ENCODE results near the gene MCU. TPM values are rescaled to one million over a fixed set of nuclear protein-coding genes. Genes with fewer than 3 reads are reported as not detected.
"Not testable (repeated sequence)": the region's sequence is repeated elsewhere in the genome, so short reads cannot be mapped to it uniquely, and the experiment has no call there.

The MCU gene
- total RNA-seq, 2 donors from 2014 or later = 12.5 to 19.1 TPM

DNA sequence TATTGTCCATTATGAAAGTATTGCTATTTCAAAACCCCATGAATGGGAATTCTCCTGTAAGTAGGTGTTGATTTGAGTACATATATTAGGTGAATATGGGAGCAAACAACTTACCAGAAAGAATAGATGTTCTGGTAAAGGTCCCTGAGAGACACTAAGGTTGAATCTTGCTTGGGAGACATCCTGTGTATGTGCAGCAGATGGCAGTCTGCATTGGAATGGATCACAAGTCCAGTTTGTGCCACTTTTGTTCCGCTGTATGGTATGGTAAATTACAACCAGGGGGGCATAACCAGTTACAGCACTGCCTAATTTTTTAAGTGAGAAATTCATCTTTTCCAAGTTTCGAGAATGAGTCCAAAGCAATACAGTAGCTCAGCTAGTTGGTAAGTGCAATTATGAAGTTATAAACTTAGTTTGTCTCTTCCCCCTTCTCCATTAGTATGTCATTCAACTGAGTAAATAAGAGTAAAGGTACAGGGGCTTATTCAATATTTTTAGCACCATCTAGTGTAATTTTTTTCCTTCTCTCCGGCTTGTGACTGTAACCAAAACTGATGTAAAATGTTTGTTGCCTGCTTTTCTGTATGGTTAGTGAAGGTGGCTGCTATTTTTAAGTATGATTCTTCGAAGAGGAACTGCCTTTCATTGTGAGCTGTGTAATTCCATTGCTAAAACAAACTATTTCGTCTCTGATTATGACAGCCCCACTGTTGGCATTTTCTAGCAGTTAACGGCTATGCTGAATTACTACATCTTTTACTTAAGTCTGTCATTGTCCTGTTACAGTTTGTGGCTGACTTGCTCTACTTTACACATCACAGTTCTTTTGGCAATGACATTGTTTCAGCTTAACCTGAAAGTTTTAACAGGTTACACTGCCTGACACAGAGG is 2.8 kb downstream of the MCU start:
- no peaks in the 10 kb centered on the region for H3K9me3 Mint-ChIP-seq
- H3K27ac Mint-ChIP-seq = no peak overlapping the region
- H3K27me3 Mint-ChIP-seq = no peaks in the 10 kb centered on the region
- peaks cover 8% of the 10 kb centered on the region for H3K4me1 Mint-ChIP-seq
- H3K36me3 Mint-ChIP-seq (ENCODE audit: low read depth) = no peaks in the 10 kb centered on the region
- no peak overlapping the region for H3K4me3 Mint-ChIP-seq
- ATAC-seq (replicated peaks) = no peak

DNA sequence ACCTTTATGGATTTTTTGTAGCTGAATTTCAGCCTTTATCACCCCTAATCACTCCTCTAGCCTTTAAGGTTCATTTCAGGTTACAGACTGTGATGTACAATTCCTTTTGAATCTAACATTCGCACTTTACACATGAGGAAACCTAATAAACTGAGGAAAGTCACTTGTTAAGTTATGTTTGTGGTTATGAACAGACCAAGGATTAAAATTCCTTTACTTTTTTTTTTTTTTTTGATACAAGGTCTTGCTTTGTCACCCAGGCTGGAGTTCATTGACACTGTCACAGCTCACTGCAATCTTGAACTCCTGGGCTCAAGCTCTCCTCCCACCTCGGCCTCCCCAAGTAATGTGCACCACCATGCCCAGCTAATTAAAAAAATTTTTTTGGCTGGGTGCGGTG is 3.6 kb downstream of the MCU start:
- H3K4me1 Mint-ChIP-seq = peaks cover 8% of the 10 kb centered on the region
- no peak for ATAC-seq (replicated peaks)
- no peaks in the 10 kb centered on the region for H3K36me3 Mint-ChIP-seq (ENCODE audit: low read depth)
- no peak overlapping the region for H3K4me3 Mint-ChIP-seq
- H3K9me3 Mint-ChIP-seq = no peaks in the 10 kb centered on the region
- no peak overlapping the region for H3K27ac Mint-ChIP-seq
- no peaks in the 10 kb centered on the region for H3K27me3 Mint-ChIP-seq

DNA sequence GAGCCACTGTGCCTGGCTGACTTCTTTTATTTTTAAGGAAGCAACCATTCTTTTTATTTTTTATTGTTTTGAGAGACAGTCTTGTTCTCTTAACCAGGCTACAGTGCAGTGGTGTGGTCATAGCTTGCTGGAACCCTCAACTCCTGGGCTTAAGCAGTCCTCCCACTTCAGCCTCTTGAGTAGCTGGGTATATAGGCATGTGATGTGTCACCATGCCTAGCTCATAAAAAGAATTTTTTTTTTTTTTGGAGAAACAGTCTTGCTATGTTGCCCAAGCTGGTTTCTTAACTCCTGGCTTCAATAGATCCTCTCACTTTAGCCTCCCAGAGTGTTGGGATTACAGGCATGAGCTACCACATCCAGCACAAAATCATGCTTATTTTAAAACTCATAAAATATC is 5.8 kb downstream of the MCU start:
- no peaks in the 10 kb centered on the region for H3K36me3 Mint-ChIP-seq (ENCODE audit: low read depth)
- no peak overlapping the region for H3K27ac Mint-ChIP-seq
- no peak overlapping the region for H3K4me3 Mint-ChIP-seq
- no peaks in the 10 kb centered on the region for H3K9me3 Mint-ChIP-seq
- no peak for ATAC-seq (replicated peaks)
- no peaks in the 10 kb centered on the region for H3K27me3 Mint-ChIP-seq
- H3K4me1 Mint-ChIP-seq = peaks cover 8% of the 10 kb centered on the region

DNA sequence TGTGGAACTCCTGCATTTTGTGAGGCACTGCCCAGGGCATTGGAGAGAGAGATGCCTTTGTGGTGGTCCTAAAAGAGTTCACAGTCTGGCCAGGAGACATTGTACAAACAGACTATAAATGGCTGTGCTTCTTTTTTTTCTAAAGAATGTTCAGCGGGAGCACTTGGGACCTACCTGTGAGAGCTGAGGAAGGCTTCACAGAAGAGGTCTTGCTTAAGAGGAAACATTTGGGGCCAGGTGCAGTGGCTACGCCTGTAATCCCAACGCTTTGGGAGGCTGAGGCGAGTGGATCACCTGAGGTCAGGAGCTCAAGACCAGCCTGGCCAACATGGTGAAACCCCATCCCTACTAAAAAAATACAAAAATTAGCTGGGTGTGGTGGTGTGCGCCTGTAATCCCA is 10.5 kb downstream of the MCU start:
- not testable (repeated sequence) for H3K36me3 Mint-ChIP-seq (ENCODE audit: low read depth); H3K27me3 Mint-ChIP-seq; H3K9me3 Mint-ChIP-seq; ATAC-seq (replicated peaks); H3K27ac Mint-ChIP-seq; H3K4me1 Mint-ChIP-seq; H3K4me3 Mint-ChIP-seq

DNA sequence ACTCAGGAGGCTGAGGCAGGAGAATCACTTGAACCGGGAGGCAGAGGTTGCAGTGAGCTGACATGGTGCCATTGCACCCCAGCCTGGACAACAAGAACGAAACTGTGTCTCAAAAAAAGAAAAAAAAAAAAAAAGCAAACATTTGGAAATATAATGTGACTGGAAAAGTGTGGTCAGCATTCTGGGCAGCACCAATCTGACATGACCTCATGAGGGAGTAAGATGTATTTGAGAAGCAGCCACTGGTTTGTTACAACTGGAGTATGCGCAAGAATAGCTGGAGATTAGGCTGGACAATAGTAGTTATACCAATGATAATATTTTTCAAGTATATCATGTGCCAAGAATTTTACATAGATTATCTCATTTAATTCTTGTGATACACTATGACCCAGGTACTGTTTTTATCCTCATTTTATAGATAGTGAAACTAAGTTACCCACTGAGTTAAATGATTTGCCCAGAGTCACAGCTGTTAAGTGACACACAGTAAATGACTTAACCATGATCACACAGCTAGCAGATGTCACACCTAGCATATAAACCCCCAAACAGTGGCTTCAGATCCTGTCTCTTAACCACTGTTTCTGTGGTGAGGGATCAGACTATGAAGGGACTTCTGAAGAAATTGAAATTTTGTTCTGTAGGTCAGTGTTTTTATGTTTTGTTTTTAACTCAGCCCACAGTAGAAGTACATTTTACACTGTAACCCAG is 11.1 kb downstream of the MCU start:
- peak; percentile 94 for ATAC-seq (replicated peaks)
- H3K27ac Mint-ChIP-seq = no peak overlapping the region
- no peaks in the 10 kb centered on the region for H3K27me3 Mint-ChIP-seq

DNA sequence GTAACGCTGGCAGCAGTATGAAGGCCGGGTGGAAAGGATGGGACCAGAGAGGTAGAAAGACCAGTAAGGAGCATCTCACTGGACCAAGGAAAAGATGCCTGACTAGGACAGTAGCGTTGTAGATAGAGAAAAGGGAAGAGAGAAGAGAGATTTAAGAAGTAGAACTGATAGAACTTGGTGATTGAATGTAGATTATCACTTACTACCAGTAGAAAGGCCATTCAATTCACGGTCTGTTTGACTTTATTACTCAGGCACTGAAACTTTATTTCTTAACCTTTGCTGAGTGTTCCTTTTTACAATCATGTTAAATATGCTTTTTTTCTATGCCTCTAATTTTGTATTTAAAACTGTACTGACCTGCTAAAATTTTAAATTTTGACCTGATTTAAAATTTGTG is 12.2 kb downstream of the MCU start:
- Mint-ChIP-seq H3K27ac (no peak overlapping the region), H3K4me1 (no peaks in the 10 kb centered on the region), H3K4me3 (no peak overlapping the region), H3K9me3 (no peaks in the 10 kb centered on the region), H3K36me3 (ENCODE audit: low read depth) (no peaks in the 10 kb centered on the region), H3K27me3 (no peaks in the 10 kb centered on the region)
- ATAC-seq (replicated peaks) = no peak

More for the DNA sequence above, 11.1 kb downstream of the MCU start:
- Mint-ChIP-seq H3K36me3 (ENCODE audit: low read depth) (no peaks in the 10 kb centered on the region), H3K4me1 (no peaks in the 10 kb centered on the region), H3K9me3 (no peaks in the 10 kb centered on the region), H3K4me3 (no peak overlapping the region)

DNA sequence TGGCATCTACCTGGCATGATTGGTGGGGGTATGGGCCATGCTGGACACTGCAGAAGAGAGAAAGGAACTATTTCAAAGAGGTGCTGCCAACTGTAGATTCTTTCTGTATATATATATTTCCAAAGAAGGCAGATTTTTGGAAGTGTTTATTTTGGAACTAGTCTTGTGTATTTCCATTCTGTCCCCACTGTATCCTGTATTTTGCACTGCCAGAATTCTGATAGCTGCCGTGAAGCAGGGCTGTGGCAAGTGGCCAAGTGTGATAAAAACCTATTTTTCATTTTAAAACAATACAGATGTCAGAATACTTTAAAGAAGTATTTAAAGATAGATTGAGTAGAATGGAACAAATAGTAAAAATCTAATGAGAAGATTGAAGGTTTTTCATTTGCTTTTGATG is 17.1 kb downstream of the MCU start:
- ATAC-seq (replicated peaks) = no peak
- Mint-ChIP-seq H3K27ac (no peak overlapping the region), H3K4me1 (no peaks in the 10 kb centered on the region), H3K36me3 (ENCODE audit: low read depth) (no peaks in the 10 kb centered on the region), H3K9me3 (no peaks in the 10 kb centered on the region), H3K27me3 (no peaks in the 10 kb centered on the region), H3K4me3 (no peak overlapping the region)

DNA sequence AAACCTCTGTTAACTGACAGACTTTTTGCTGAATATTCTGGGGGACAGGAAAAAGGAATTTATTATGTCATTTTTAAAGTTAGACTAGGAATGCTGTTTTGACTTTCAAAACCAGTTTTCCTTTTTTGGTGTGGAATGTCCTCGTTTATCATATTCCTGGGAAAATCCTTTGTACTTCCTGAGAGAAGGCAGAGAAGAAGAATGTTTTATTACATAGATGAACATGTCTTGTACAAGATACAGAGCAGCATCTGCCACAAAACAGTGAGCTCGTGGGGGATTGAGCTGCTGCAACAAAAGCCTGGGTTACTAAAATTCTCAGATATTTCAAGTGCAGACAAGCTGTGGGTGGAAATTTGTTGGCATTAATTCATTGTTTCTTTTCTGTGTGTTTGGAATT is 20.2 kb downstream of the MCU start:
- H3K27ac Mint-ChIP-seq = no peak overlapping the region
- H3K4me3 Mint-ChIP-seq = no peak overlapping the region
- H3K9me3 Mint-ChIP-seq = no peaks in the 10 kb centered on the region
- peaks cover 19% of the 10 kb centered on the region for H3K36me3 Mint-ChIP-seq (ENCODE audit: low read depth)
- no peaks in the 10 kb centered on the region for H3K27me3 Mint-ChIP-seq
- ATAC-seq (replicated peaks) = no peak
- H3K4me1 Mint-ChIP-seq = no peaks in the 10 kb centered on the region

DNA sequence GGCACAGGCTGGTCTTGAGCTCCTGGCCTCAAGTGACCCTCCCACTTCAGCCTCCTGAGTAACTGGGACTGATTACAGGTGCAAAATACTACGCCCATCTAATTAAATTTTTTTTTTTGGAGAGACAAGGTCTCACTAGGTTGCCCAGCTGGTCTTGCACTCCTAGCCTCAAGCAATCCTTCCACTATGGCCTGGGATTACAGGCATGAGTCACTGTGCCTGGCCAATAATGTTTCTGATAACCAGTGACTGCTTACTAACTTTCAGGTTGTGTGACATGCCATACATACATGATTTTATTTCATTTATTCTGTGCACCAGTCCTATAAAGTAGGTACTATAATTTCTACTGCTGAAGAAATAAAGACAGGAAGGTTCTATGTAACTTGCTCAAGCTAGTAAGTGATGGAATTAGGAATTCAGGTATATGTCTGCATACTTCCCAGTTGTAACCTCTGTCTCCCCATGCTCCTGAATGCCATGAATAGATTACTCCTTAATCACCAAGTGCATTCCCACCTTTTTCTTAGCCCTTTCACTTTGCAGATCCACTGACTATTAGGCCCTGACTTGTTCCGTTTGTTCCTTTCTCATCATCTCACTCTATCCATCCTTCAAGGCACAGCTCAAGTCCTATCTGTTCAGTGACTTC is 28.1 kb downstream of the MCU start:
- no peak for ATAC-seq (replicated peaks)

DNA sequence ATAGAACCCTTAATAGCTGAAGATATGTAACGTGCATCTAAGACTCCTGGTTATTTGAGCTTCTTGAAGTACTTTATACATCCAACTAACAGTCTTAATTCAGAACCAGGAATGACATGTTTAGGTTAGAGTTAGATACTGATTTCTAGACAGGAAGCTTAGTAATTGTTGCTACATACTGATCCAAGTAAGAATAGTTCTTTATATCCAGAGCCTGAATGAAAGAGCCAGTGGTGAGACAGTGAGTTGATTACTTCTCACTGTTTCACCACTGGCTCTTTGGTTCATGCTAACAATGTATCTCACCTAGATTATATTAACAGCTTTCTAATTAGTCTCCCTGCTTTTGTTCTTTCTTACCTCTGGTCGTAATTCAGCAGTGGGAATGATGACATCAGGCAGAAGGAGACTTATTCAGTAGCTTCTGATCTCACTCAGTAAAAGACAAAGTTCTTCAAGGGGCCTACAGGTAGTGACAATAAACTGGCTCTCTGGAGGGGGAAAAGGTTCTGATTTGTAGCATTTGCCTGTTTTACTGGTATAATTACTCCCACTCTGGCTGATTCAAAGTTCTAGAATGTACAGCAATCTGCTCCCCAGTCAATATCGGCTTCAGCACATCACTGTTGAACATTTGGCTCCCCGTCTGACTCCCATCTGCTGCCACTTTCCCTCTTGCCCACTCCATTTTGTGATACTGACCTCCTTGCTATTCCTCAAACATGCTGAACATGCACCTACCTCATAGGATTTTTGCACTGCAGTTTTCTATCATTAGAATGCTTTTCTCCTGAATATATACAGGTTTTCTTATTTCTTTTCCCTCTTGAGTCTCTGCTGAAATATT is 29.1 kb downstream of the MCU start:
- H3K4me1 Mint-ChIP-seq = no peaks in the 10 kb centered on the region
- peaks cover 6% of the 10 kb centered on the region for H3K36me3 Mint-ChIP-seq (ENCODE audit: low read depth)
- no peaks in the 10 kb centered on the region for H3K27me3 Mint-ChIP-seq
- no peak overlapping the region for H3K4me3 Mint-ChIP-seq
- no peaks in the 10 kb centered on the region for H3K9me3 Mint-ChIP-seq
- no peak overlapping the region for H3K27ac Mint-ChIP-seq
- no peak for ATAC-seq (replicated peaks)

More for the DNA sequence above, 28.1 kb downstream of the MCU start:
- H3K4me3 Mint-ChIP-seq = no peak overlapping the region
- no peak overlapping the region for H3K27ac Mint-ChIP-seq
- no peaks in the 10 kb centered on the region for H3K9me3 Mint-ChIP-seq
- peaks cover 16% of the 10 kb centered on the region for H3K36me3 Mint-ChIP-seq (ENCODE audit: low read depth)
- no peaks in the 10 kb centered on the region for H3K4me1 Mint-ChIP-seq
- no peaks in the 10 kb centered on the region for H3K27me3 Mint-ChIP-seq

DNA sequence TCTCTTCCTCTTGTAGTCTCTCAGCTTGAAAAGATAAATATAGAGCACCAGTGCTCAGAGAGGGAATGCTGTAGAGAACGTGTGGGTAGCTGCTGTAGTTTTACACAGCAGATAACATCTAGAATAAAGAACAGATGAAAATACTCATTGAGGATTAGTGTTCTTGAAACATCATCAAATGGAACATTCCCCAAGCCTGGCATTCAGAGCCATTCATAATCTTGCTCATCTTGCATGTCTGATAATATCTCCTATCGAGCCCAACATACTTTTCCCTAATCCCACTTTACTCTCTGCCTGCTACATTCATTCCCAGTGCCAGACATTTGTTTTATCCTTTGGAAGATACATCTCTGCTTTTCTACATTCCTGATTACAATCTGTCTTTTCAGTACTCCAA is 35.2 kb downstream of the MCU start:
- Mint-ChIP-seq H3K4me1 (peaks cover 12% of the 10 kb centered on the region), H3K27me3 (no peaks in the 10 kb centered on the region), H3K9me3 (no peaks in the 10 kb centered on the region), H3K4me3 (no peak overlapping the region), H3K27ac (no peak overlapping the region), H3K36me3 (ENCODE audit: low read depth) (no peaks in the 10 kb centered on the region)
- no peak for ATAC-seq (replicated peaks)

DNA sequence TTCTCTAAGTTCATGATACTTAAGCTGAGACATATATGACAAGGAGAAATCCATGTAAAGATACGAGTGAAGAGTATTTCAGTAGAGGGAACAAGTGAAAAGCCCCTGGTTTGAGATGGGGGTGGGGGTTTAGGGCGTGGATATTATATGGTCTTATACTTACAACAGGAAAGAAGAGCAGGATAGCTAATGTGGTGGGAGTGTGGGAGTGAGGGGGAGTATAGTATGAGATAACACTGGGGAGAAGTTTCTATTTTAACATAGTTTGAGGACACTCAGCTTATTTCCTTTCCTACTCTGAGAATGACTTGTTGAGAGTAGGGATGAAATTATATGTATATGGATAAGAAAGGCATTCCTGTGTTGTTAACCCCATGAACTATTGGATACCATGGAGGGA is 36.5 kb downstream of the MCU start:
- Mint-ChIP-seq H3K27ac (no peak overlapping the region), H3K27me3 (no peaks in the 10 kb centered on the region), H3K9me3 (no peaks in the 10 kb centered on the region), H3K4me1 (peaks cover 12% of the 10 kb centered on the region), H3K4me3 (peak overlapping the region; percentile 30), H3K36me3 (ENCODE audit: low read depth) (no peaks in the 10 kb centered on the region)
- no peak for ATAC-seq (replicated peaks)

DNA sequence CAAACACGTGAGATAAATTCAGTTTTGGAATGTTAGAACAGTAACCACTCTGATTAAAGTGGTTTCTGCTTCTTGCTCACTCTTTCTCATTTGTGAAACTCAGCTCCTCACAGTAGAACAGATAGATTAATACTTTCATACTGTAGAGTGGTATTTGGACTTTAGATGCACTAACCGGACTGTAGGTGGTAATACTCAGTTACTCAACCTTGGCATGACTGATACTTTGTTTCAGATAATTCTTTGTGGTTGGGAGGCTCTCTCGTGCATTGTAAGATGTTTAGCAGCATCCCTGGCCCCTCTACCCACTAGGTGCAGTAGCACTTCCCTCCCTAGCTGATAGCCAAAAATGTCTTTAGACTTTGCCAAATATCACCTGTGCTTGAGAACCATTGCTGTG is 37.6 kb downstream of the MCU start:
- peak; percentile 95 for ATAC-seq (replicated peaks)
- peak overlapping the region; percentile 38 for H3K27ac Mint-ChIP-seq
- H3K36me3 Mint-ChIP-seq (ENCODE audit: low read depth) = no peaks in the 10 kb centered on the region
- no peaks in the 10 kb centered on the region for H3K27me3 Mint-ChIP-seq
- peak overlapping the region; percentile 30 for H3K4me3 Mint-ChIP-seq
- no peaks in the 10 kb centered on the region for H3K9me3 Mint-ChIP-seq
- H3K4me1 Mint-ChIP-seq = peaks cover 12% of the 10 kb centered on the region

DNA sequence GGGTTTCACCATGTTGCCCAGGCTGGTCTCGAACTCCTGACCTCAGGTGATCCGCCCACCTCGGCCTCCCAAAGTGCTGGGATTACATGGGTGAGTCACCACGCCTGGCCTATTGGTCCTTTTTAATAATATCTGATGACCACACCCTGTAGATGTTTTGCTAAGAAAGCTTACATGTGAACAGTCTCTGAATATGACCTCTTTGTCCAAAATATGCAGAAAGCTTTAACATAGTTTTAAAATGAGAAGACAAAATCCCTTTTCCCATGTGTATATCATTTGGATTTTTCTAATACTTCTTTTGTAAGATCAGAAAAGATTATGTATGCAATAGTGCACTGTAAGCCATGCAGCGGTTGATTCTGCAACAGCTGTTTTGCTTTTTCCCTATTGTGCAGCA is 38.5 kb downstream of the MCU start:
- no peak overlapping the region for H3K4me3 Mint-ChIP-seq
- H3K9me3 Mint-ChIP-seq = no peaks in the 10 kb centered on the region
- no peak overlapping the region for H3K27ac Mint-ChIP-seq
- peaks cover 12% of the 10 kb centered on the region for H3K4me1 Mint-ChIP-seq
- no peaks in the 10 kb centered on the region for H3K27me3 Mint-ChIP-seq
- no peak for ATAC-seq (replicated peaks)
- no peaks in the 10 kb centered on the region for H3K36me3 Mint-ChIP-seq (ENCODE audit: low read depth)

Data from activated T-helper 17 cell treated with anti-CD3 and anti-CD28 coated beads, Interleukin-2, amount 50 U/mL, for 72 hours (primary cell).